SK-N-MC (cell line): Measurements from ENCODE around the gene PREPL.

Experiments
- EZH2 ChIP-seq: fragments of 200-600 bp; sonication (generic); IDR thresholded peaks from one replicate; pipeline ENCODE4 v1.6.1; 2017; ENCODE audit warnings: antibody characterized with exemption
- FOXP2 ChIP-seq: optimal IDR thresholded peaks from 2 replicates; pipeline ENCODE3; 2011; ENCODE audit warnings: mild to moderate bottlenecking, moderate library complexity; ENCODE audit not compliant: insufficient read depth; ENCODE audit errors: extremely low read length, control extremely low read depth
- POLR2AphosphoS5 ChIP-seq: IDR thresholded peaks from 2 replicates; pipeline ENCODE4 v1.6.1; 2012; ENCODE audit warnings: mild to moderate bottlenecking, low read depth, low read length, borderline replicate concordance

DNA sequence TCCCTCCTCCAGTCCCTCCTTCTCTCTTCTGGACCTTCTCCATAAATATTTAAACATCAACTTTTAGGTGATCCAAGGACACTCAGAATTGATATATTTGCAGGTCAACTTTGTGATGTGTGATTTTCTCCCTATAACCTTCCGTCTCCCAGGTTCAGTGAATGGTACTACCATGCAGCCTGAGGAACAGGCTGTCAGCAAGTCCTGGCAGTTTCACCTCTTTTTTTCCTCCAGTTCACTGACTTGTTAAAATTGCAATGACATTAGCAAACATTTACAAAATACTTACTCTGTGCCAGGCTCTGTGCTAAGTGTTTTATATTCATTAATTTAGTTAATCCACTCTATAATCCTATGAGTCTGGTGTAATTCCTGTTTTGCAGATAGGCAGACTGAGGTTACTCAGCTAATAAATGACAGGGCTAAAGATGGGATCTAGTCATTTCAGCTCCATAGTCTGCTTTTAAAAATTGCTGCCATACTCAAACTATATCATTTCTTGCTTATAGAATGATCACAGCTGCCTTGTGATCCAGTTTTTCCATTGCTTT, 78.1 kb downstream of the PREPL start:
- TF ChIP-seq POLR2AphosphoS5 = no peak
- TF ChIP-seq EZH2 = no peak
- TF ChIP-seq FOXP2 = no peak
